Activated gamma-delta T cell treated with Interleukin-2 at 50 U/mL for 16 hours (primary cell): ENCODE data around the gene MAP4.

Experiments used
- DNase-seq: peaks from one replicate; pipeline ENCODE4 v3.0.0-alpha.2; 2020

Gene MAP4

DNA sequence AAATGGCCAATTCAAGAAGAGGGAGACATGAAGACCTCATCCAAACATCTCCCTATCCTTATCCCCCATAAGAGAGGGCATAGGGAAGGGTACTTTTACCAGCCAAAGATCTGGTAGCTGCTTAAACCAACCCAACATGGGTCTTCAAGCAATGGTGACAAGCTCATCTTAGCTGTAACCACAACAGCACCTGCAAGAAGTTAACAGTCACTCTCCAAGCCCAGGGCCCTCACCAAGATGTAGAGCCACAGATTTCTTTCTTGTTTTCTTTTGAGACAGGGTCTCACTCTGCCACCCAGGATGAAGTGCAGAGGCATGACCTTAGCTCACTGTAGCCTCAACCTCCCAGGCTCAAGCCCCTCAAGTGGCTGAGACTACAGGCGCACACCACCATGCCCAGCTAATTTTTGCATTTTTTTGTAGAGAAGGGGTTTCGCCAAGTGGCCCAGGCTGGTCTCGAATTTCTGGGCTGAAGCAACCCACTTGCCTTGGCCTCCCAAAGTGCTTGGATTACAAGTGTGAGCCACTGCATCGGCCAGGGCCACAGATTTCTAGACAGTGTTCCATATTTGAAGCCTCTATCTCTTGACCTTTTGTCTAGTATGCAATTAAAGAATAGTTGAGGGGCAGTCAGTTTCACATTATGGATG lies 156.1 kb downstream of the MAP4 start:
- no peak for DNase-seq

- DNase-seq, result no peak
These were observed 159.1 kb downstream of the MAP4 start for GRCh38 chr3:47857151-47857550.

GRCh38 chr3:47856669-47857068 lies 159.5 kb downstream of the MAP4 start:
- DNase-seq, result no peak

- DNase-seq, result no peak
These were observed 160.5 kb downstream of the MAP4 start for GRCh38 chr3:47855461-47856383.

DNA sequence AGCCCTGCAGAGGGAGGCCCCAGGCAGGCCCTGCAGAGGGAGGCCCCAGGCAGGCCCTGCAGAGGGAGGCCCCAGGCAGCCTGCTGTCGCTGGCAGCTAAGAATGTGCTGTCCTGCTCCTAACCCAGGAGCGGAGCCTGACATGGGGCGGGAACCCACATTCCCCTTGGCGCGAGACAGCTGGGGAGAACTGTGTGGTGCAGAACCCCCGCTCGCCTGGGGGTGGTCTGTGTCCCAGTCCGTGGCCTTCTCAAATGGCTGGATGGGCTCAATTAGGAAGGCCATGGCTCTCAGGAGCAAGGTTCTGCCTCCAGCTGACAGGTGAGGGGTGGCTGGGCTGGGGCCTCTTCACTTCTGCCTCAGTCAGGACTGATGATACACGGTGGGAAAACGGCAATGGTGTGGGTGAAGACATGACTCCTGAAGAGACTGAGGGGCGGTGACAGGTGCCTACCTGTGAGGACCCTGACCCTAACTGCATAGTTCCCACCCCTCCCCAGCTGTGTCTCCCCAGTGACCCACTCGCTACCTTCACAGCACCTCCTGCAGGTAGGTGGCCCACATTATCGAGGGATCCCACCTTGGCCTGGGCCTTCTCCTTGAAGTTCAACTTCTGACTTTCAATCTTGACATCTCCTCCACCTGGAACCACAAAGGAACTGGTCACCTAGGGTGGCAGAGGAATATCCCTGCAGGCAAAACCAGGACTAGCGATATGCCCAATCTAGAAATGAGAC lies 161.3 kb downstream of the MAP4 start:
- DNase-seq, result no peak

GRCh38 chr3:47854267-47854666 lies 161.9 kb downstream of the MAP4 start:
- no peak for DNase-seq

DNA sequence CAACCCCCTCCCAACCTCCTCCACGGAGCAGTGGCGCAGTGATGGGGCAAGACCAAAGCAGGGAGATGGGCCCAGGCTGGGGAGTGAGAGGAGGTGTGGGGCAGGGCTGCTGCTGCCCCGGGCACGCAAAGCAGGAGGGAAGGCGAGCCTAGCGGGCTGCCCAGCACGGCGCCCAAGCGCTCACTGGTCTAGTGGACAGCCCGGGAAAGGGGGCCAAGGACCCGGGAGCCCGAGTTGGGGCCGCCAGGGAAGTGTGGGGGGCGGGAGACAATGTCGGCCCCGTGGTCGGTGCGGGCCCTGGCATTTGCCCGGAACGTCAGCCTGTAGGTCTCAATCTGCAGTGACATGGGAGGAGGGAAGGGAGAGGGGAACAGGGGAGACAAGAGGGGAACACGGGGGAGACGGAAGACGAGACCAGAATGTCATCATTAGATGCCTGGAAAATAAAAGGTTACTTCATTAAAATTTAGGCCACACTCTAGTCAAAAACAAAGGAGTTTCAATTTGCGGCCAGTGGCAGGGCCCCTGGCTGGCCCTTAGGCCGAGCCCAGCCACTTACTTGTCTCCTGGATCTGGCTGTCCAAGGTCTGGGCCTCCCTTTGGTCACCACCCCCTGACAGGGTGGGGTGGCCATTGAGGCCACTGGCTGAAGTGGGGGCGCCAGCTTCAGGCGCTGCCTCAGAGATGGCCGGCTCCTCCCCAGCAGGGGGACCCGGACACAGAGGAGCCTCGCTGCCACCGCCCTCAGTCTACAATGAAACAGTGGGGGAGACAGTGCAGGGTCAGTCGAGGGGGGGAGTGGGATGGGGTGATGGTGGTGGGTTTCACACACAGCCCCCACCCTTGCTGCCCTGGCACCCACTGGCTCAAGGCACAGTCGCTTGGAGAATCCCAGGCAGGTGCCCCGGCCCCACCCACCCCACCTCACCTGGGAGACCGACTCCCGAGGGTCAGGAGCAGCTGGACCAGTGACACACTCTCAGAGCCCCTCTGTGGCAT lies 163.3 kb downstream of the MAP4 start:
- DNase-seq, result no peak

DNA sequence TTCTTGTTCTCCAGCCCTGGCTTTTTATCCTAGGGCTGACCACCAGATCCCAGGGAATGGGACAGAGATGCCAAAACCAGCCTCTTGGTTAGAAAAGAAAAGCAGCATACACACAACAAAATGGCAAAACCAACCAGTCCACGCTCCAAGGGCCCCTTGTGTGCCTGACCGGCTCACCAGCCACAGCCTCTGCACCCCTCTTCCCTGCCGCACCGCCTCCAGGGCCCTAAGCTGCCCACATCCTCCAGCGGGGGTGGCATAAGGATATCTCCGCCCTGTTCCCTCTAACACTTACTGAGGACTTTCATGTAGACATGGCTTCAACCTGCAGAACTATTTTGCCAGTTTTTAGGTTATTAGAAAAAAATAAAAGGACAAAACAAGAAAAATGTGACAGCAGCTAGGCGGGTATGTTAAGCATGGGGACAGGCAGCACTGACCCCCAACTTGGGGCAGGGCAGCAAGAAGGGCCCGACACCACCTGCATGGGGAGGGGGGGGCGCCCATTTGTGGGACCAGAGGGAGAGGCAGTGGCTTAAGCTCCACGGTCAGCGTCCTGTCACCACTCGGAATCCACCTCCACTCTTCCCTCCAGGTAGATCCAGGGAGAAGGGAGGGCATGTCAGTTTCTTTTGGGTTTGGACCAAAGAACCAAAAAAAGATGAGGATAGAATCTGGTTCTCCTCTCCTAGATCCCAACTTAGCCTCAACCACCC lies 164.2 kb downstream of the MAP4 start:
- DNase-seq, result no peak

DNA sequence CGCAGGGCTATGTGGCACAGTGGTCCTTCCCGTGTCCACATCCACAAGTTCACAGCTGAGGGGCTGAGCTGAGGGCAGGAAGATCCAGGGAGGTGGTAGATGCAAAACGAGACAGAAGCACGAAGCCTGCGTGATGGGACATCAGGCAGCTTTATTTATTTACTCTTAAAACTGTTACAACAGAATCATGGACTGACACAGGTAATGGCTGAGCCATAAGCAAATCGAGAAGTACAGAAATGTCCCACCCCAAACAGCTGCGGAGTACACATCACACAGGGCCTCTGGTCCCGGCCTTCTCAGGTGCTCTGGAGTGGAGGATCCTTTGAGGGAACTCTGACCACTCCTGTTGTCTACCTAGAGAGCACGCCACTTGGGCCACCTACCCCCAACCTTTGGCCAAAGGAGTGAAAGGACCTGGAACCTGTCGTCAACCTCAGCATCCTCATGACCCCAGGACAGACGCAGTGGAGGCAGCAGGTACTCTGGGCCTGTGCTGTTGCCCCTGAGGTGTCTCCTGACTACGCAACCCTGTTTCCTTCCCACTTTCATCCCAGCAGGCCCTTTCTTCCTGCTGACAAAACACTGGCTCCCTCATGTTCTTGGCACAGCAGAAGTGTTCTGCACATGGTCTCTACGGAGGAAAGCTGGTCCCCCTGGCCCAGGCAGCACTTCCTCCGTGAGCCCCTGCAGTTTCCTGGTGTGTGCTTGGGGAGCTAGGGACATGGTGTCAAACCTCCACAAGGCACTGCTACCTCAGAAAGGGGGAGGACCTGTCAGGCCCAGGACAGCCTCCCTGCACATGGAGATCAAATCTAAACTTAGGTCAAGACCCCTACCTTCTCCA lies 165.4 kb downstream of the MAP4 start:
- no peak for DNase-seq

DNA sequence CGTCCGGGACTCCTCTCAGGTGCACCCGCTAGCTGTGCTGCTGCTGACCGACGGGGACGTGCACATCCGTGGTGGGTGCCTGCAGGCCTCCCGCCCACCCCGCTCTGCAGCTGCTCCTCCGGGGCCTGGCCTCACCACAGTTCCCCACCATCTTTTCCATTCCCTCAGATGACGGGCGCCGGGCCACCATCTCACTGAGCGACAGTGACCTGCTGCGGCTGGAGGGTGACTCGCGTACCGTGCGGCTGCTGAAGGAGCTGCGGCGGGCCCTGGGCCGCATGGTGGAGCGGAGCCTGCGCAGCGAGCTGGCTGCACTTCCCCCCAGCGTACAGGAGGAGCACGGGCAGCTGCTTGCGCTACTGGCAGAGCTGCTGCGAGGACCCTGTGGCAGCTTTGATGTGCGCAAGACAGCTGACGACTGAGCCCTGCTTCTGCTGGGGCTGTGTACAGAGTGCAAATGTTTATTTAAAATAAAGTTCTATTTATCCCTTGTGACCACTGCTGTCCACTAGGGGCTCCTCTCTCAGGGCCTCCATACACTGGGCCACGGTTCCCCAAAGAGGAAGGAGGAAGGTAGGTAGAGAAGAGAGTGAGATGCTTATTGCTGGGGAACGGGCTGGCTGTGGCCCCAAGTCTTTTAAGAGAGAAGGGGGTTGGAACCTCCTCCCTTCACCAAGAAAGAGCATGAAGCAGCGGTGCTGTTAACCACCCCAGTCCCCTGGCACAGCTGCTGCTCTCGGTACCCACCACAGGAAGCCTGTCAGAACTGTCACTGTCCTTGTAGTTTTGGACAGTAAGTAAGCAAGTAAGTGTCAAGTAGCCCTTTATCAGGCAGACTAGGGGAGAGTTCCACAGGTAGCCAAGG lies 166.3 kb downstream of the MAP4 start:
- no peak for DNase-seq

DNA sequence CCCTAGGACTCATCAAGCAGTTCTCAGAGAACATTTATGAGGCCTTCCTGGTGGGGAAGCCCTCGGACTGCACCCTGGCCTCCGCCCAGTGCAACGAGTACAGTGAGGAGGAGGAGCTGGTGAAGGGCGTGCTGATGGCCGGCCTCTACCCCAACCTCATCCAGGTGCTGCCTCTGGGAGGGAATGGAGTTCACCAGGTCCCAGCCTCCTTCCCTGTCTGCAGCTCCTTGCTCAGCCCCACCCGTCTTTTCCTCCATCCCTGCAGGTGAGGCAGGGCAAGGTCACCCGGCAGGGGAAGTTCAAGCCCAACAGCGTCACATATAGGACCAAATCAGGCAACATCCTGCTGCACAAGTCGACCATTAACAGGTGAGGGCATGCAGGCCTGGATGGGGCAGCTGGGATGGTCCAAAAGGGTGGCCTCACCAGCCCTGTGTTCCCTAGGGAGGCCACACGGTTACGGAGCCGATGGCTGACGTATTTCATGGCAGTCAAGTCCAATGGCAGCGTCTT lies 167.0 kb downstream of the MAP4 start:
- DNase-seq, result no peak

GRCh38 chr3:47848599-47849117 lies 167.6 kb downstream of the MAP4 start:
- DNase-seq, result no peak

GRCh38 chr3:47847801-47848518 lies 168.3 kb downstream of the MAP4 start:
- DNase-seq, result no peak

- DNase-seq, result no peak
These were observed 169.0 kb downstream of the MAP4 start for GRCh38 chr3:47847260-47847659.

DNA sequence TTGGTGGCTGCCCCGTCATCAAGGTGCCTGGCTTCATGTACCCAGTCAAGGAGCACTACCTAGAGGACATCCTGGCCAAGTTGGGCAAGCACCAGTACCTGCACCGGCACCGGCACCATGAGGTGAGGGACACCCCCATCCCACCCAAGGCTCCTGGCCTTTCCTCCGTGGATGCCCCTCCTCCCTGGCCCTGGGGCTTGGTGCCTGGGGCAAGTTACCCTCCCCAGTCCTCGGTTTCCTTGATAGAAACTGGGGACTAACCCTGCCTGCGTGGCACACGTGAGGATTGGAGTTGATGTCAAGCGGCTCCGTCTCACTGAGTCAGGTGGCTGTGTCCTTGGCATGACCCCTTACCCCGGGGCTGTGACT lies 169.4 kb downstream of the MAP4 start:
- no peak for DNase-seq

DNA sequence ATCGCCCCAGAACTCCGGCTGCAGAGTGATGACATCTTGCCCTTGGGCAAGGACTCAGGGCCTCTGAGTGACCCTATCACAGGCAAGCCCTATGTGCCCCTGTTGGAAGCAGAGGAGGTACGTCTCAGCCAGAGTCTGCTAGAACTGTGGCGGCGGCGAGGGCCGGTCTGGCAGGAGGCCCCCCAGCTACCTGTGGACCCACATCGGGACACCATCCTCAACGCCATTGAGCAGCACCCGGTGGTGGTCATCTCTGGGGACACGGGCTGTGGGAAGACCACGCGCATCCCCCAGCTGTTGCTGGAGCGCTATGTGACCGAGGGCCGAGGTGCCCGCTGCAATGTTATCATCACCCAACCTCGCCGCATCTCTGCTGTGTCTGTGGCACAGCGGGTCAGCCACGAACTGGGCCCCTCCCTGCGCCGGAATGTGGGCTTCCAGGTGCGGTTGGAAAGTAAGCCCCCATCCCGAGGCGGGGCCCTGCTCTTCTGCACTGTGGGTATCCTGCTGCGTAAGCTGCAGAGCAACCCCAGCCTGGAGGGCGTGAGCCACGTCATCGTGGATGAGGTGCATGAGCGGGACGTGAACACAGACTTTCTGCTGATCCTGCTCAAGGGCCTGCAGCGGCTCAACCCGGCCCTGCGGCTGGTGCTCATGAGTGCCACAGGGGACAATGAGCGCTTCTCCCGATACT lies 169.9 kb downstream of the MAP4 start:
- DNase-seq, result no peak

DNA sequence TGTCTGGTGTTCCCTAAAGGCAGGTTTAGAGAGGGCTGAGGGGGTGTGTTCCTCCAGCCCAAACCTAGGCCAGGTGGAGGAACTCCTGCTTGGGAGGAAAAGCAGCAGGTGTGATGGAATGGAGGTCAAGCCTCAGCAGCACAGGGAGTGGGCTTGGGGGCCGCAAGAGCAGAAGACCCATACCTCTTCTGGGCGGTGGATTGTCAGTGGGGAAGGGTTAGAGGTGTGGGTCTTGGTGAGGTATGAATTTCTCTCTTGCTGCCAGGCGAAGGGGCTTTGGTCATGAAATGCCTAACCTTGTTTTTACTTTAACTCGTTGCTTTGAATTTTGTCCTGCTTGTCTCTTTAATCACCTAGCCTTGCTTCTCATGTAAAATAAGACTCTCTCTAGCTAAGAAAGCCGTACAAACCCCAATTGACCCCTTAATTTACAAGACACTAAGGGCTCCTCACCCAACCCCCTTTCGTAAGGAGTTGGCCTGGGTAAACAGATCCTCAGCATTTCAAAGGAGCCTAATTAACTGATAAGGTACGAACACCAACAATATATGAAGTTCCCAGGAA lies 174.3 kb downstream of the MAP4 start:
- DNase-seq, result no peak

GRCh38 chr3:47838503-47838902 lies 177.7 kb downstream of the MAP4 start:
- no peak for DNase-seq
